Measurements from ENCODE around the gene DPH5.

- TF ChIP-seq CTCF (IDR thresholded peaks at IDR 0.05; ENCODE audit: insufficient read depth, low read length, poor library complexity, severe bottlenecking), result no peak
- no peak for TF ChIP-seq EZH2phosphoT487 (conservative IDR thresholded peaks at IDR 0.05; ENCODE audit: low read length)
These were observed 56.3 kb downstream of the DPH5 start for GRCh38 chr1:100969327-100969726.

Data from SU-DHL-6 (cell line).